Neural progenitor cell (in vitro differentiated cells): Measurements from ENCODE around the gene ATG13. TPM values are rescaled to one million over a fixed set of nuclear protein-coding genes. Genes with fewer than 3 reads are reported as not detected.

Experiments used
- DNase-seq: peaks from one replicate; pipeline ENCODE4 v3.0.0-alpha.2; 2016; ENCODE audit warnings: low spot score
- H2AFZ ChIP-seq: fragments of 200-600 bp; sonication (generic); replicated peaks from 2 replicates; pipeline ENCODE4 v1.6.1; 2016; ENCODE audit warnings: antibody characterized with exemption
- H3F3A ChIP-seq: fragments of 200-600 bp; sonication (generic); 2 replicates; pipeline ENCODE4 v1.6.1; 2016; ENCODE audit warnings: antibody characterized with exemption, low read depth
- H3K27ac ChIP-seq: fragments of 200-600 bp; sonication (generic); 2 replicates; pipeline ENCODE4 v1.5.1; 2016; ENCODE audit warnings: mild to moderate bottlenecking
- H3K27me3 ChIP-seq: fragments of 200-600 bp; sonication (generic); 2 replicates; pipeline ENCODE4 v1.6.1; 2016; ENCODE audit warnings: mild to moderate bottlenecking, moderate library complexity
- H3K36me3 ChIP-seq: fragments of 200-600 bp; sonication (generic); 2 replicates; pipeline ENCODE4 v1.5.1; 2016
- H3K4me1 ChIP-seq: fragments of 200-600 bp; sonication (generic); 2 replicates; pipeline ENCODE4 v1.6.1; 2016; ENCODE audit warnings: mixed run types
- H3K4me2 ChIP-seq: fragments of 200-600 bp; sonication (generic); 2 replicates; pipeline ENCODE4 v1.6.1; 2016
- H3K4me3 ChIP-seq: fragments of 200-600 bp; sonication (generic); 2 replicates; pipeline ENCODE4 v1.5.1; 2016
- H3K79me2 ChIP-seq: fragments of 200-600 bp; sonication (generic); 2 replicates; pipeline ENCODE4 v1.6.1; 2016; ENCODE audit warnings: low read depth
- H3K9ac ChIP-seq: fragments of 200-600 bp; sonication (generic); 2 replicates; pipeline ENCODE4 v1.6.1; 2016
- H3K9me3 ChIP-seq: fragments of 200-600 bp; sonication (generic); 2 replicates; pipeline ENCODE4 v1.5.1; 2016; ENCODE audit warnings: low read depth
- H4K20me1 ChIP-seq: fragments of 200-600 bp; sonication (generic); 2 replicates; pipeline ENCODE4 v1.6.1; 2016; ENCODE audit warnings: low read depth
- H3K27ac Mint-ChIP-seq: 3 replicates; pipeline ENCODE4 v1.8.0; 2021; ENCODE audit warnings: mixed read lengths
- H3K27me3 Mint-ChIP-seq: 2 replicates; pipeline ENCODE4 v1.8.0; 2022; ENCODE audit warnings: low read depth, mild to moderate bottlenecking, inconsistent platforms, moderate library complexity, mixed read lengths; ENCODE audit not compliant: insufficient read depth
- H3K36me3 Mint-ChIP-seq: 3 replicates; pipeline ENCODE4 v1.8.0; 2021; ENCODE audit warnings: mixed read lengths
- H3K4me1 Mint-ChIP-seq: 3 replicates; pipeline ENCODE4 v1.8.0; 2021; ENCODE audit warnings: mixed read lengths
- H3K4me3 Mint-ChIP-seq: 3 replicates; pipeline ENCODE4 v1.8.0; 2021; ENCODE audit warnings: mild to moderate bottlenecking, moderate library complexity, mixed read lengths
- H3K9me3 Mint-ChIP-seq: 3 replicates; pipeline ENCODE4 v1.8.0; 2020; ENCODE audit warnings: mixed read lengths
- EZH2 ChIP-seq: fragments of 200-600 bp; sonication (generic); IDR thresholded peaks from 2 replicates; pipeline ENCODE4 v1.6.1; 2017; ENCODE audit warnings: antibody characterized with exemption, mild to moderate bottlenecking, moderate library complexity
- EZH2phosphoT487 ChIP-seq: fragments of 200-600 bp; sonication (generic); IDR thresholded peaks from 2 replicates; pipeline ENCODE4 v1.6.1; 2017; ENCODE audit warnings: antibody characterized with exemption
- total RNA-seq: library from RNA; depleted of rRNA; stranded (reverse); fragments of >200 nt; gene quantifications from 2 replicates; pipeline ENCODE4 v1.2.3, GENCODE V29; 2015; ENCODE audit warnings: low replicate concordance
- TF ChIP-seq, protein P1 (sequence below): fragments of 200-600 bp; sonication (generic); IDR thresholded peaks from 2 replicates; pipeline ENCODE4 v1.5.1; 2017; ENCODE audit warnings: antibody characterized with exemption, mild to moderate bottlenecking

ATG13 gene
- total RNA-seq, 1 donor from 2014 or later, result 75.4 TPM

DNA sequence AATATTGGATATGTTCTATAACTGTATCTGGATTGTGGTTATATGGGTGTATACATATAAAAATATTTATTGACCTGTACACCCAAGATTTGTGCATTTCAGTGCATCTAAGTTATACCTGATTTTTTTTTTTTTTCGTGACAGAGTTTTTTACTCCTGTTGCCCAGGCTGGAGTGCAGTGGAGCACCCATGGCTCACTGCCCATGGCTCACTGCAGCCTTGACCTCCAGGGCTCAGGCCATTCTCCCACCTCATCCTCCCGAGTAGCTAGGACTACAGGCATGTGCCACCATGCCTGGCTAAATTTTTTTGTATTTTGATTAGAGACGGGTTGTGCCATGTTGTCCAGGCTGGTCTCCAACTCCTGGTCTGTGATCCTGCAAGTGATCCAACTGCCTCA is 24.3 kb downstream of the ATG13 start:
- no peak overlapping the region for H2AFZ ChIP-seq
- H3K27me3 ChIP-seq, result no peaks in the 10 kb centered on the region
- no peak overlapping the region for H3K4me3 ChIP-seq
- H3K4me1 ChIP-seq, result no peaks in the 10 kb centered on the region
- H3K27ac ChIP-seq, result no peak overlapping the region
- Mint-ChIP-seq H3K27ac (no peak overlapping the region), H3K4me3 (no peak overlapping the region), H3K9me3 (no peaks in the 10 kb centered on the region), H3K36me3 (peaks cover 13% of the 10 kb centered on the region), H3K4me1 (no peaks in the 10 kb centered on the region), H3K27me3 (no peaks in the 10 kb centered on the region)
- no peaks in the 10 kb centered on the region for H4K20me1 ChIP-seq
- no peaks in the 10 kb centered on the region for H3K79me2 ChIP-seq
- no peaks in the 10 kb centered on the region for H3F3A ChIP-seq
- TF ChIP-seq EZH2, result no peak
- no peak for TF ChIP-seq EZH2phosphoT487
- TF ChIP-seq, protein P1, sequence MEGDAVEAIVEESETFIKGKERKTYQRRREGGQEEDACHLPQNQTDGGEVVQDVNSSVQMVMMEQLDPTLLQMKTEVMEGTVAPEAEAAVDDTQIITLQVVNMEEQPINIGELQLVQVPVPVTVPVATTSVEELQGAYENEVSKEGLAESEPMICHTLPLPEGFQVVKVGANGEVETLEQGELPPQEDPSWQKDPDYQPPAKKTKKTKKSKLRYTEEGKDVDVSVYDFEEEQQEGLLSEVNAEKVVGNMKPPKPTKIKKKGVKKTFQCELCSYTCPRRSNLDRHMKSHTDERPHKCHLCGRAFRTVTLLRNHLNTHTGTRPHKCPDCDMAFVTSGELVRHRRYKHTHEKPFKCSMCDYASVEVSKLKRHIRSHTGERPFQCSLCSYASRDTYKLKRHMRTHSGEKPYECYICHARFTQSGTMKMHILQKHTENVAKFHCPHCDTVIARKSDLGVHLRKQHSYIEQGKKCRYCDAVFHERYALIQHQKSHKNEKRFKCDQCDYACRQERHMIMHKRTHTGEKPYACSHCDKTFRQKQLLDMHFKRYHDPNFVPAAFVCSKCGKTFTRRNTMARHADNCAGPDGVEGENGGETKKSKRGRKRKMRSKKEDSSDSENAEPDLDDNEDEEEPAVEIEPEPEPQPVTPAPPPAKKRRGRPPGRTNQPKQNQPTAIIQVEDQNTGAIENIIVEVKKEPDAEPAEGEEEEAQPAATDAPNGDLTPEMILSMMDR, result no peak
- no peak for DNase-seq
- H3K9me3 ChIP-seq, result no peaks in the 10 kb centered on the region
- H3K9ac ChIP-seq, result no peak overlapping the region
- no peaks in the 10 kb centered on the region for H3K36me3 ChIP-seq
- no peak overlapping the region for H3K4me2 ChIP-seq

DNA sequence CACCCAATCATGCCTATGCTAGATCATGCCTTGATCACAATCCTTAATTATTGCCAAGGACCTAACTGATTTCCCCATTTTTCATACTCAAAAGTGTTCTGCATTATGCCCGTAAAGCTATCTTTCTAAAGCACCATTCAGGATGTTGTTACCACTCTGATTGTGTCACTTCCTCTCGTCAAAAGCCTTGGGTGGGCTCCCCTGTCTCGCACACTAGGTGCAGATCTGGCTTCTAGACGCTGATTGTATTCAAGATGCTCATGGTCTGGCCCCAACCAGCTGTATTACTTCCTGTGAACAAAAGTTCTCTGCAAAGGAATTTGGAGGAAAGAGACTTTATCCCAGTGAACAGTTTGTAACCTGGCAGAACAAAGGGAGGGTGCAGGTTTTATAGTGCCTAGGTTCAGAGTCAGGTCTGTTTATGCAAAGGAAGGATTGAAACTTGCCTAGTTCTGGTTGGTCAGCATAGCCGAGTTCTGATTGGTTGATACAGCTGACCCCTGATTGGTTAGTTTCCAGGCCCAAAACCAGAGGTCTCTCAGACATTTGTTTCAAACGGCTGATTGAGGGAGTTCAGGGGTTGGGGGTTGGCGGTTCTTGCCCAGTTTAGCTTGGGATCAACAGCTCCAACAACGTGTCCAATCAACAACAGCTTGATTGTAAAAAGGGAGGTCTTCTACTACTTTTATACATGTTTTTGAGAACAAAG is 25.4 kb downstream of the ATG13 start:
- Mint-ChIP-seq H3K27me3 (no peaks in the 10 kb centered on the region), H3K27ac (no peak overlapping the region), H3K4me1 (no peaks in the 10 kb centered on the region), H3K9me3 (no peaks in the 10 kb centered on the region), H3K4me3 (no peak overlapping the region), H3K36me3 (peaks cover 13% of the 10 kb centered on the region)
- TF ChIP-seq EZH2phosphoT487 (no peak), EZH2 (no peak)
- TF ChIP-seq, protein P1, result no peak
- Histone ChIP-seq H3K36me3 (no peaks in the 10 kb centered on the region), H3F3A (no peaks in the 10 kb centered on the region), H3K27ac (no peak overlapping the region), H3K4me2 (no peak overlapping the region), H2AFZ (no peak overlapping the region), H4K20me1 (no peaks in the 10 kb centered on the region), H3K9ac (no peak overlapping the region), H3K4me3 (no peak overlapping the region), H3K9me3 (no peaks in the 10 kb centered on the region), H3K79me2 (no peaks in the 10 kb centered on the region), H3K4me1 (no peaks in the 10 kb centered on the region), H3K27me3 (no peaks in the 10 kb centered on the region)
- no peak for DNase-seq

DNA sequence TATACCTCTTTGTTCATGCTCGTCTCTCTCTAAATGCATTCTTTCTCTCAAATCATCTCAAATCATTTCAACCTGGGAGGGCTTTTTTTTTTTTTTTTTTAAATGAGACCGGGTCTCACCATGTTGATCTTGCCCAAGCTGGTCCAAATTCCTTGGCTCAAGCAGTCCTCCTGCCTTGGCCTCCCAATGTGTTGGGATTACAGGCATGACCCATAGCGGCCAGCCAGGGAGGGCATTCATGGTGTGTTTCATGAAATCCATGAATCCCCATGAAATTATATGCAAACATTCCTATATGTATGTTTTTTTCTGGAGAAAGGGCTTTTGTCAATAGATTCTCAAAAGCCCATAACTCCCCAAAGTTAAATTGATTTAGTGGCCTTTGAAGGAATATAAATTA is 26.2 kb downstream of the ATG13 start:
- Histone ChIP-seq H3K27ac (no peak overlapping the region), H3K27me3 (no peaks in the 10 kb centered on the region), H3K36me3 (no peaks in the 10 kb centered on the region), H3K4me2 (no peak overlapping the region), H4K20me1 (no peaks in the 10 kb centered on the region), H3K4me3 (no peak overlapping the region), H3F3A (no peaks in the 10 kb centered on the region), H3K4me1 (no peaks in the 10 kb centered on the region), H3K9ac (no peak overlapping the region), H2AFZ (no peak overlapping the region), H3K79me2 (no peaks in the 10 kb centered on the region), H3K9me3 (no peaks in the 10 kb centered on the region)
- Mint-ChIP-seq H3K36me3 (peaks cover 13% of the 10 kb centered on the region), H3K27me3 (peaks cover 2% of the 10 kb centered on the region), H3K9me3 (no peaks in the 10 kb centered on the region), H3K4me1 (no peaks in the 10 kb centered on the region), H3K4me3 (no peak overlapping the region), H3K27ac (no peak overlapping the region)
- no peak for DNase-seq
- TF ChIP-seq EZH2, result no peak
- TF ChIP-seq, protein P1, result no peak
- no peak for TF ChIP-seq EZH2phosphoT487
